ENCODE results near the gene MC1R. TPM values are rescaled to one million over a fixed set of nuclear protein-coding genes. Genes with fewer than 3 reads are reported as not detected.

MC1R gene
- total and polyA plus RNA-seq, 10 of the 15 experiments (the other 5 are each of a cell fraction or from before 2014, with no cell fraction given) = 0.06 to 2.3 (median 0.45) TPM

- TF ChIP-seq ZZZ3 (IDR thresholded peaks at IDR 0.05; ENCODE audit: control insufficient read depth, insufficient read length, low read depth) (no peak), HSF1 (IDR thresholded peaks at IDR 0.05; ENCODE audit: low read depth, low read length) (no peak), NFYA (IDR thresholded peaks at IDR 0.05; ENCODE audit: borderline replicate concordance, low read depth, low read length) (no peak), CHD1 (IDR thresholded peaks at IDR 0.05; ENCODE audit: low read depth, low read length) (no peak), BCL3 (IDR thresholded peaks at IDR 0.05; ENCODE audit: borderline replicate concordance, insufficient read depth, low read depth, low read length, poor library complexity, severe bottlenecking) (no peak), PML (IDR thresholded peaks at IDR 0.05; ENCODE audit: low read length) (no peak), FOXM1 (IDR thresholded peaks at IDR 0.05; ENCODE audit: low read depth, low read length) (no peak), ZNF384 (IDR thresholded peaks at IDR 0.05; ENCODE audit: borderline replicate concordance, low read depth, low read length) (no peak), KLF5 (IDR thresholded peaks at IDR 0.05; ENCODE audit: partially characterized antibody) (no peak), NBN (IDR thresholded peaks at IDR 0.05) (no peak), ZBTB4 (CRISPR knock-in tag; IDR thresholded peaks at IDR 0.05) (no peak), IKZF1 (conservative IDR thresholded peaks at IDR 0.05) (no peak), SP1 (IDR thresholded peaks at IDR 0.05; ENCODE audit: low read depth, low read length) (no peak)
- no peak overlapping the region for H3K4me3 ChIP-seq
- H3K27ac ChIP-seq (ENCODE audit: control insufficient read depth, insufficient read depth) = no peak overlapping the region
- intact Hi-C loops (cut with micrococcal nuclease; ENCODE audit: unreplicated experiment) (no loop called here), in situ Hi-C loops (cut with MboI) (no loop called here)
- H3K27me3 ChIP-seq (replicated peaks in 1 of 2; ENCODE audit: control insufficient read depth in 2 of 2, insufficient read depth in 2 of 2, low read length in 1 of 2) = no peaks in the 10 kb centered on the region
- ChIA-PET POLR2A (no interaction called here), CTCF (interaction anchor here (0.9 kb wide), 1 partner anchor 20 kb away, joined by 3 read pairs; no protein-coding TSS in a partner anchor), SMC1A (ENCODE audit: uncharacterized antibody, unreplicated experiment) (no interaction called here), RAD21 (ENCODE audit: unreplicated experiment) (no interaction called here)
- 99% methylated on average over 9 of the region's 9 CpGs for WGBS (ENCODE audit: insufficient coverage, insufficient replicate concordance, low lambda C conversion rate, missing lambda C conversion rate)
- BruUV-seq (replicated peaks) = no TSS peak
- no peak overlapping the region for H3K9ac ChIP-seq (ENCODE audit: control insufficient read depth, insufficient read depth, low read length)
- H3K9me3 ChIP-seq (replicated peaks; ENCODE audit: control insufficient read depth, insufficient read depth, low read length) = no peaks in the 10 kb centered on the region
- H3K36me3 ChIP-seq (ENCODE audit: control insufficient read depth in 2 of 2, insufficient read depth in 2 of 2, low read length in 1 of 2) = peaks cover 20 to 43% of the 10 kb centered on the region in 2 experiments
- H3K4me2 ChIP-seq (ENCODE audit: control insufficient read depth, insufficient read depth) = no peak overlapping the region
- DNase-seq (ENCODE audit: low read depth, low spot score) (no peak), ATAC-seq (no peak), FAIRE-seq (no peak)
- H3K79me2 ChIP-seq (ENCODE audit: control insufficient read depth, insufficient read depth, low read length) = no peaks in the 10 kb centered on the region
- H2AFZ ChIP-seq (ENCODE audit: control insufficient read depth, low read depth, low read length) = no peak overlapping the region
- H4K20me1 ChIP-seq (ENCODE audit: control insufficient read depth, insufficient read depth) = no peaks in the 10 kb centered on the region
- H3K4me1 ChIP-seq (ENCODE audit: control insufficient read depth, insufficient read depth, low read length) = no peaks in the 10 kb centered on the region
Observed at GRCh38 chr16:89890200-89890599, 28.5 kb upstream of the MC1R start.
